Measurements from ENCODE around the gene CEACAM1.
"Not testable (repeated sequence)": the region's sequence is repeated elsewhere in the genome, so short reads cannot be mapped to it uniquely, and the experiment has no call there.

Gene CEACAM1

DNA sequence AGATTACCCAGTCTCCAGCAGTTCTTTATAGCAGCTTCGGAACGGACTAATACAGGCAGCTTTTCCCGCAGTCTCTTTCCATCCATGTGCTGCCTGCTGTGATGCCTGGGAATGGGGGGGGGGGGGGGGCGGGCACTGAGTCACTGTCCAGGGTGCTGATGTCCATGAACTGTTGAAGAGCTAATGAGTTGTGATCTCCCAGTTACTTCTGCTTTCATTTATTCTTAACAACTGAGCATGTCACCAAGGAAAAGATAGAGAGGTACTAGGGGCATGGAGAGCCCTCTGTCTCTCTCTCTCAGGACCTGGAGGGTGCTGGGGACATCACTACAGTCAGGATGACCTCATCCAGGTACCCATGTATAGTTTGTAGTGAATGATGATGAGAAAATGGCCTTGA lies 20.3 kb upstream of the CEACAM1 start:
- no peak for DNase-seq (ENCODE audit: low read depth)

DNA sequence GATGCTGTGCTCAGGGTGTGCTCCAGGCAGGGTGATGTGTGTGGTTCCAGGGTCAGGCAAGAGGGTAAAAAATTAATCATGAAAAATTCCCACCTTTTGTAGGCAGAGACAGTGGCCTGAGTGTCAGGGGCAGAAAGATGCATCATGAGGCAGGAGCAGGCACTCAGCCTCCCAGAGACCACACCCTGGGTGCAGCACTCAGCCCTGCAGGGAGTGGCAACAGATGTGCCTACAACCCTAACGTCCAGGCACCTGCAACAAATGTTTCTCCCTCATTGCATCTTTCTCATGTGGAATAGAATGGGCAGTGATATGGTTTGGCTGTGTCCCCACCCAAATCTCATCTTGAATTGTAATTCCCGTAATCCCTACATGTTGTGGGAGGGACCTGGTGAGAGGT lies 19.6 kb upstream of the CEACAM1 start:
- no peak for DNase-seq (ENCODE audit: low read depth)

DNA sequence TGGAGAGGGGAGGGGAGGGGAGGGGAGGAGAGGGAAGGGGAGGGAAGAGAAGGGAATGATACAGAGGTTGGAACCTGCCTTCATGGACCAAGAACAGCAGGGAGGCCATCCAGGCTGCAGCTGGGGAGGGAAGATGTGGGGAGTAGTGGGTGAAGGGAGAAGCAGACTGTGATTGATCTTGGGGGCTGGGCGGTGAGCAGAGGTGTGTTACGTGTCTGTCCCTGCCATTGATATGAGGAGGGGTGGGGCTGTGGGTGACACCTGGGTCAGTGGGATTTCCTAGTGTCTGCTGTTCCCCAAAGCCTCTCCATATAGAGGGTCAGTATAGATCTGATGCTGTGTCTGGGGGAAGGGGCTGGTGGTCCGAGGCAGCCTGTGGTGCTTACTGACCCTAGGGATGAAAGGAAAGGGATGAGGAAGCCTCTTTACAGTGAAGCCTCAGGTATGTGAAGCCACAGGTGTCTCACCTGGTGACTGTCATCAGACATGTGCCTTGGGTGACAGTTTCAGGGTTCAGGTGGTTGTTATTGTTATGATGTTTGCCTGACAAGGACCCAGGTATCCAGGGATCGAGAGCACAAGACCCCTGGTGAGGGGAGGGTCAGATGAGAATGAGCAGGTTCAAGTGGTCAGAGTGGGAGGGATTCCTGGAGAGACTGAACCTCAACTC lies 18.7 kb upstream of the CEACAM1 start:
- no peak for DNase-seq (ENCODE audit: low read depth)

DNA sequence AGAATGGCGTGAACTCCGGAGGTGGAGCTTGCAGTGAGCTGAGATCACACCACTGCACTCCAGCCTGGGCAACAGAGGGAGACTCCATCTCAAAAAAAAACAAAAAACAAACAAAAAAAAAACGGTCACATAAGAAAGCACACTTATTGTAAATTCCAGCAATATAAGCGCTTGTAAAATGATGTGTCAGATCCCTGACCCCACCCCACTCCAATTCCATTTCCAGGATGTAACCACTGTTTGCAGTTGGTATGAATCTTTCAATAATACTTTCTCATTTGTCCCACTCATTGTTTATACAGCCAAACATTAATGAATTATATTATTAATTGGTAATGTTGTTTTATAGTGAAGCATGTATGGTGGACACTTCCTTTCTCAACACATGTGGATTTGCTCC lies 15.9 kb upstream of the CEACAM1 start:
- DNase-seq (ENCODE audit: low read depth) = no peak

DNA sequence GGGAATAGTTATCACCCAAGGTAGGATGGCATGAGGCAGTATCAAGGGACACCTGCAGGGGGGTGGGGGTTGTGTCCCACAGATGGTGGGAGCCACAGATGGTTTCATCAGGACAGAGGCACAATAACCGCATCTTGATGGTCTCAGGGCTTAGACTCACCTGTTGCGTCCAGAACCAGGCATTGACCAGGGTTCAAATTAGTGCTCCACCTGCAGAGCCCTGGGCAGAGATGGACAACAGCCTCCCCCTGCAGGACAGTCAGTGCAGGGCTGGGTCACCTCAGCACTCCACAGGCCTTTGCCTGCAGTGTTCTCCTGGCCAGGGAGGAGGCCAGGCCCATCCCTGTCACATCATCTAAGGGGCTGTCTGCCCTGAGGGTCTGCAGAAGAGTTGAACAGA lies 14.5 kb upstream of the CEACAM1 start:
- no peak for DNase-seq (ENCODE audit: low read depth)

DNA sequence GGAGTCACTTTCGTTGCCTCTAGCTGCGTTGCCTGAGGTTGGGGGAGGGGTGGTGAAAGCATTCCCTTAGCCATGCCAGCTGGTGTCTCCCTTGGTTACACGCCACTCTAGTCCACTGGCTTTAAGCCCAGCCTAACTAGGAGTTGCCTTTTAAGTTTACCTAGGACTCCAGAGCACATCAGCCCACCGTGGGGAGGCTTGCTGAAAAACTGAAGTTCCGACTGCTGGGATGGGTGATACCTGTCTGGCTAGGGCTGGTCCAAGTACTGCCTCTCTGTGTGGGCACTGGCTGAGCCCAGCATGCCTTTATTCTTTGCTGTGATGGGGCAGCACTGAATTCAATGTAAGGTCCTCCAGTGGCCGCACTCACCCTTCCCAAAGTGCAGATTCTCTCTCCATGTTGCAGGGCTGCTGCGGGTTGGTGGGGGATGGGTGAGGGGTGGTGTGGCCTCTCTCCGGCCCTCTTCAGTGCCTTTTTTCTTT lies 11.8 kb upstream of the CEACAM1 start:
- DNase-seq (ENCODE audit: low read depth) = no peak

DNA sequence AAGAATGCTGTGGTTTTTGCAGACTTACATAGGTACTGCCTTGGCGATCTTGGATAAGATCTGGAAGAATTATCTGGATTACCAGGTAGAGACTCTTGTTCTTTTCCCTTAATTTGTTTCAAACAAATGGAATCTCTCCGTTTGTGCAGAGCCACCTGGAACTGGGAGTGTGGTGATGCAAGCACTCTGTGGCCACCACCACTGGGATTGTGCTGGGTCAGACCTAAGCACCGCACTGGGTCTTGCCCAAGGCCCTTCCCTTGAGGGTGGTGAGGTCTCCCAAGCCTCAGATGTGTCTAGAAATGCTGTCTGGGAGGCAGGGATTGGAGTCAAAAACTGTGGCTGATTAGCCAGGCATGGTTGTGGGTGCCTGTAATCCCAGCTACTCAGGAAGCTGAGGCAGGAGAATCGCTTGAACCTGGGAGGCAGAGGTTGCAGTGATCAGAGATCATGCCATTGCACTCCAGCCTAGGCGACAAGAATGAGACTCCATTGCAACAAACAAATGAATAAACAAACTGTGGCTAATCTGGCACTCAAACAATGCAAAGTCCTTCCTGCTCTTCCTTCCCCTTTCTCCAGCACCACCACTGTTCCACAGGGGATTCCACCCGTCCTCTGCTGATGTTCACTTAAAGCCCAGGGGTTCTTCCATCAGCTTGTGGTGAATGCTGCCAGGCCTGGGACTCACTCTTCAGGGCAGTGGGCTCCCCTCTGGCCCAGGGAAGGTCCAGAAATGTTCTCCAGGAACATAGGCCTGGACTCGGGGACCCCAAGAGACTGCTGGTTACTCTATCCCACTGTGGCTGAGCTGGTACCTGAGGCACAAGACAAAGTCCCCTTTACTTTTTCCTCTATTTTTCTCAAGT lies 10.8 kb upstream of the CEACAM1 start:
- no peak for DNase-seq (ENCODE audit: low read depth)

DNA sequence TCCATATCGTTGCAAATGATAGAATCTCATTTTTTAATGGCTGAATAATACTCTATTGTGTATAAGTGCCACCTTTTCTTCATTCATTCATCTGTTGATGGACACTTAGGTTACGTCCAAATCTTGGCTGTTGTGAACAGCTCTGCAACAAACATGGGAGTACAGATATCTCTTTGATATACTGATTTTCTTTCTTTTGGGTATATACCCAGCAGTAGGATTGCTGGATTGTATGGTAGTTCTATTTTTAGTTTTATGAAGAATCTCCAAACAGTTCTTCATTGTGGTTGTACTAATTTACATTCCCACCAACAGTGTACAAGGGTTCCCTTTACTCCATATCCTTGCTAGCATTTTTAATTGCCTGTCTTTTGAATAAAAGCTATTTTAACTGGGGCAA lies 7.0 kb upstream of the CEACAM1 start:
- not testable (repeated sequence) for DNase-seq (ENCODE audit: low read depth)

DNA sequence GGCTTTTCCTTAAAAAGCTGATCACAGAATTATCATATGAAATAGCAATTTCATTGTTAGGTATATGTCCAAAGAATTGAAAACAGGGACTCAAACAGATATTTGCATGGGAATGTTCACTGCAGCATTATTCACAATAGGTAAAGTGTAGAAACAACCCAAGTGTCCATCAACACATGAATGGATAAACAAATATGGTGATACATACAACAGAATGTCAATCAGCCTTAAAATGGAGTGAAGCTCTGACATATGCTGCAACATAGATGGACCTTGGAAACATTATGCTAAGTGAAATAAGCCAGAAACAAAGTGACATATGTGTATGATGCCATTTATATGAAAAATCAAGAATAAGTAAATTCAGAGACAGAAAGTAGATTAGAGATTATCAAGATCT lies 6.1 kb upstream of the CEACAM1 start:
- no peak for DNase-seq (ENCODE audit: low read depth)

DNA sequence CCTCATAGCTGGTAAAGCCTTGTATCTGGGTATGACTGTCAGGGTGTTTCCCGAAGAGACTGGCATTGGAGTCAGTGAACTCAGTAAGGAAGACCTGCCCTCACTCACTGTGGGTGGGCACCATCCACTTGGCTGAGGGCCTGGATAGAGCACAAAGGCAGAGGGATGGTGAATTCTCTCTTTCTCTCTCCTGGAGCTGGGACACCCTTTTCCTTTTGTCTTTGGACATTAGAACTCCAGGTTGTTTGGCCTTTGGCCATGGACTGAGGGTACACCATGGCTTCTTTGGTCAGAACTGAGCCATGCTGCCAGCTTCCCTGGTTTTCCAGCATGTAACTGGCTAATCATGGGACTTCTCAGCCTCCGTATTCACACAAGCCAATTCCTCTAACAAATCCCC lies 4.6 kb upstream of the CEACAM1 start:
- DNase-seq (ENCODE audit: low read depth) = no peak

DNA sequence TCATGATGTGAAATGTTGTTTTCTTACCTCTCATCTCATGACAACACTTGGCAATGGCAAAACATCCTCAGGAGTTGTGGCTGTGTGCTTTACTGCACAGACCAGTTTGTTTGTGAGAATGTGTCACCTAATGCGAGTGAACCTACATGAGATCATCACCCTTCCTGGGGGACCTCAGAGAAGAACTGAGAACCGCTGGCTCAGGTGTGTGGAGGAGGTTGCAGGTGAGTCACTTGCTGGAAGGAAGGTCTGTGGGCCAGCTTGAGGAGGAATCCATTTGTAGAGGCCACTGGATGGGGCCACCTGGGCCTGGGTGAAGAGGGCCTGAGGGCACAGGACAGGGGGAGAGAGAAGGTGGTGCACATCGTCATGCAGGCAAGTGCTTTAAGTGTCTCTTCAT lies 3.0 kb upstream of the CEACAM1 start:
- DNase-seq (ENCODE audit: low read depth) = no peak

DNA sequence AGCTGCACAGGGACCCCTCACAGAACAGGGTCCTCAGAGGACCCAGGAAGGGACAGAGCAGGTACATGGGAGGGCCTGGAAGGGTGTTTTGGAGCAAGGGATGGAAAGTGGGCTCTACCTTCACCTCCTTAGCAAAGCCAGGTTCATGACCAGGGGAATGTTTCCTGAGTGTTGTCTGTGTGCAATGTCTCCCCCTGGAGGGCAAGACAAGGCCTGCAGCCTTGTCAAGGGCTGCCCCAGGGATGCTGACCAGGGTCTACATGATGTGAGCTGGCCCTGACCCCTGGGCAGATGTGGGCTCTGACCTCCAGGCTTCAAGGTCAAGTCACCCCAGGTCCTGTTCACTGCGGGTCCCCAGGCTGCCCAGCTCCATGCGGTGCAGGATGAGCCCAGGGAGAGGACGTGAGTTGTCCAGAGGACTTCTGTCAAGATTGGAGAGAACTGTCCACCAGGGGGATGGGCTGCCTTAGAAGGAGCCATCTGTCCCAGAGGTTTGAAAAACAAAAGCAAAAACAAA lies 1.0 kb upstream of the CEACAM1 start:
- DNase-seq (ENCODE audit: low read depth) = no peak

DNA sequence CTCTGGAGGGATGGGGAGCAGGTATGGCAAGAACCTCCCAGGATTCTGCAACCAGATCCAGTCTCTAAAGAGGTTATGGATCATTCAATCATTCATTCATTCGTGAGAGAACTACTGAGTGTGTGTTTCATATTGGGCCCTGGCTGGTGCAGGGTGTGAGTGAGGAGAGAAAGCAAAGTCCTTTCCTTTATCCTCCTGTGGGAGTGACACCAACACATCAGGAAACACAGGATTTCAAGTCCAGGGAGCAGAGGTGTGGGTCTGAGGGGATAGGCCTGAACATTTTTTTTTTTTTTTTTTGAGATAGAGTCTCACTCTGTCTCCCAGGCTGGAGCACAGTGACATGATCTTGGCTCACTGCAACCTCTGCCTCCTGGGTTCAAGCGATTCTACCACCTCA lies 3.3 kb downstream of the CEACAM1 start:
- no peak for DNase-seq (ENCODE audit: low read depth)

DNA sequence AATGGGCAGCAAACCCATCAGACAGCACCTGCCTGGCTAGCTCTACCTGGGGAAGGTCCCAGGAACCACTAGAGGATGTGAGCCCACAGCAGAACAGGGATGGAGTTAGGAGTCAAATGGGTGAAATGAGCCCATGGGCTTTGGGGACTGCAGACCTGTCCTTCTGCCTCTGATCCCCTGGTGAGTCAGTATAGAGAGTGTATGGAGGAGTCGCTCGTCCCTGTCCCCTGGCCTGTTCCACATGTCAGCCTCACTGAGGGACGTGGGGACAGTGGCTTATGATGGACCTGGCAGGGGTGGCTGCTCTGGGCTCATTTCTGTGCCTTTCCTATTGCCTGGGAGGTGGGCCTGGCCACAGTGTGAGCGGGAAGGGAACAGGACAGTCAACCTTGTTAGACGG lies 4.0 kb downstream of the CEACAM1 start:
- DNase-seq (ENCODE audit: low read depth) = no peak

DNA sequence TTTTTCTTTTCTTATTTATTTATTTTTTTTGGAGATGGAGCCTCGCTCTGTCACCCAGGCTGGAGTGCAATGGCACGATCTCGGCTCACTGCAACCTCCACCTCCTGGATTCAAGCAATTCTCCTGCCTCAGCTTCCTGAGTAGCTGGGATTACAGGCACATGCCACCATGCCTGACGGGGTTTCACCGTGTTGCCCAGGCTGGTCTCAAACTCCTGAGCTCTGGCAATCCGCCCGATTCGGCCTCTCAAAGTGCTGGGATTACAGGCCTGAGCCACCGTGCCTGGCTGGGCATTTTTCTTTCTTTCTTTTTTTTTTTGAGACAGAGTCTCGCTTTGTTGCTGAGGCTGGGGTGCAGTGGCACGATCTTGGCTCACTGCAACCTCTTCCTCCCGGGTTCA lies 6.0 kb downstream of the CEACAM1 start:
- not testable (repeated sequence) for DNase-seq (ENCODE audit: low read depth)

DNA sequence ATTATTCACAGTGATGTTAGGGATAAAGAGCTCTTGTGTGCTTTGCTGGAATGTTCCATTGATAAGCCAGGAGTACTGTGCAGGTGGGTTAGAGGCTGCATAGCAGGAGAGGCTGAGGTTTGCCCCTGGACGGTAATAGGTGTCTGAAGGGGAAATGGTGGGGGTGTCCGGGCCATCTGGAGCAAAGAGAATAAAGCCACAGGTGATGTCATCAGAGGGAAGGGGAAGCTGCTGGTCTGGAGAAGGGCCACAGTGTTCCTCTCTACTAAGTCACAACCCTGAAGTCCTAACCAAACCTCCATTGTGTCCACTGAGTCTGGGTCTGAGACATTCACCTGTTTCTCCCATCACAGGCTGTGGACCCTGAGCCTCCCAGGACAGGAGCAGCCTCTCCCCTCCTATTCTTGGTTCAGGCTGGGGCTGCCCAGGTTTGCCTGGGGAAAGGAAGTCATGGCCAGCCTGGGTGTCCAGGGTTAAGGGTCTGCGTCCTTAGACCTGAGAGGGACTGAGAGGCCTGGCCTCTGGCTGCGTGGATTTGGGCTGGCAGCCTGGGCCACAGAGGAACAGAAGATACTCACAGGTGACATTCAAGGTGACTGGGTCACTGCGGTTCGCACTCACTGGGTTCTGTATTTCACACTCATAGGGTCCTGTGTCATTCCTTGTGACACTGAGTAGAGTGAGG lies 6.8 kb downstream of the CEACAM1 start:
- DNase-seq (ENCODE audit: low read depth) = no peak

DNA sequence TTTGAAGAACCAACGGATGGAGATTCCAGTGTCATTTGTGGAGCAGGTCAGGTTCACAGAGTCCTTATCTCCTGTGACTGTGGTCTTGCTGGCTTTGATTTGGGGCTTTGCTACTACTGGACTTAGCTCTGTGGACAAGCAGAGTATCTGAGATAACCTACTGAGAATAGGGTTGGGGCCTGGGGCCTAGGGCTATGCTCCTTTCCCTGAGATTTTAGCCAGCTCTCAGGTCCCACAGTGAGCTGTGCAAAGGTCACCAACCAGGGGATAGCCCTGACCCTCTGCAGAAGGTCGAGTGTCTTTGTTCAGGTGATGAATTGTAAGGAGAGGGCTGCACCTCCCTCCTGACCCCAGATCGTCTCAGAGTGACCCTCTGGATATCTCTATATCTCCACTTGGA lies 9.2 kb downstream of the CEACAM1 start:
- no peak for DNase-seq (ENCODE audit: low read depth)

DNA sequence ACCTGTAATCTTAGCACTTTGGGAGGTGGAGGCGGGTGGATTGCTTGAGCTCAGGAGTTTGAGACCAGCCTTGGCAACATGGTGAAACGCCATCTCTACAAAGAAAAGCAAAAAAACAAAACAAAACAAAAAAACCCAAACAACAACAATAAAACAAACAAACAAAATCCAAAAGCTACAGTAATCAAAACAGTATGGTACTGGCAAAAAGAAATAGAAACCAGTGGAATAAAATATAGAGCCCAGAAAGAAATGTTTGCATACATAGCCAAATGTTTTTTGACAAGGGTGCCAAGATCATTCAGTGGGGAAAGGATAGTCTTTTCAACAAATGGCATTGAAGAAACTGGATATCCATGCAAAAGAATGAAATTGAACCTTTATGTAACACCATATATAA lies 11.5 kb downstream of the CEACAM1 start:
- DNase-seq (ENCODE audit: low read depth) = no peak

DNA sequence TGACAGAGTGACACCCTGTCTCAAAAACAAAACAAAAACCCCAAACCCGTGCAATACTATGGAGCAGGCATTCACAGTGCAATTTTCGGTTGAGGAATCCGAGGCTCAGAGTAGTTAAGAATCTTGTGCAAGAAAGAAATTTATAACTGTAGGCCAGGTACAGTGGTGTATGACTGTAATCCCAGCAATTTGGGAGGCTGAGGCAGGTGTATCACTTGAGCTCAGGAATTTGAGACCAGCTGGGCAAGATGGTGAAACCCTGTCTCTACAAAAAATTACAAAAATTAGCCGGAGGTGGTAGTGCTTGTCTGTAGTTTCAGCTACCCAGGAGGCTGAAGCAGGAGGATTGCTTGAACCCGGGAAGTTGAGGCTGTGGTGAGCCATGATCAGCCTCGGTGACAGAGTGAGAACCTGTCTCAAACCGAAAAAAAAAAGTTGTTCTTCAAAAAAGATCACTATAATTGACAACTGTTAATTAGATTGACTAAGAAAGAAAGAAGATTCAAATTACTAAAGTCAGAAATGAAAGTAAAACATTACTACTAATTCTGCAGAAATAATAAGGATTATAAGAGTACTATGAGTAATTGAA lies 12.9 kb downstream of the CEACAM1 start:
- no peak for DNase-seq (ENCODE audit: low read depth)

DNA sequence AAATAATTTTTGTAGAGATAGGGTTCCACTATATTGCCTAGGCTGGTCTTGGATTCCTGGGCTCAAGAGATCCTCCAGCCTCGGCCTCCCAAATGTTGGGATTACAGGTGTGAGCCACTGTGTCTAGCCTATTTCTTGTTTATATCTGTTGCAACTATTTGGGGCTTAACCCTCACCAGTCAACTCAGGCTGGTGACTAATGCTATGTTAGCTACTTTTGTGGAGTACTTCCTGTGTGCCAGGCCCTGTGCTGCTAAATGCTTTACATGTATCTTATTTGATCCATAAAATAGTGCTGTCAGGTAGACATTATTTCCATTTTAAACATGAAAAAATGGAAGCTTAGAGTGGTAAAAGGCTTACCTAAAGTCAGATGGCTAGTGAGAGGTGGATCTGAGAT lies 13.8 kb downstream of the CEACAM1 start:
- no peak for DNase-seq (ENCODE audit: low read depth)

DNA sequence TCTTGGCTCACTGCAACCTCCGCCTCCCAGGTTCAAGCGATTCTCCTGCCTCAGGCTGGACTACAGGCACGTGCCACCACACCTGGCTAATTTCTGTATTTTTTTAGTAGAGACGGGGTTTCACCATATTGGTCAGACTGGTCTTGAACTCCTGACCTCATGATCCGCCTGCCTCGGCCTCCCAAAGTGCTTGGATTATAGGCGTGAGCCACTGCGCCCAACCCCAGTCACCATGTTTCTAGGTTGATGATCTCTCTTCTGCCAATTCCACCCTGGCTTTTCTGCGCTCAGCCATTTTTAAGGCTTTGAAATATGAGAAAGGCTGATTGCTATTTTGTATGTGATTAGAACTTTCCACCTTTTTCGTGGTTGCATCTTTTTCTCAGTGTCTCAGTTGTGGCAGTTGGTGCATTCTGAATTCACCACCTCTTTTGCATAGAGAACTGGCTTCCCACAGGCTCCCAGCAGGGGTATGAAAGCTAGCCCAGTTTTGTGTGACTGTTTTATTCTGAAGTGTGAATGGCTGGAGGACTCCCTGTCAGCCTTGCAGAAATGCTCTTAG lies 15.5 kb downstream of the CEACAM1 start:
- DNase-seq (ENCODE audit: low read depth) = no peak

DNA sequence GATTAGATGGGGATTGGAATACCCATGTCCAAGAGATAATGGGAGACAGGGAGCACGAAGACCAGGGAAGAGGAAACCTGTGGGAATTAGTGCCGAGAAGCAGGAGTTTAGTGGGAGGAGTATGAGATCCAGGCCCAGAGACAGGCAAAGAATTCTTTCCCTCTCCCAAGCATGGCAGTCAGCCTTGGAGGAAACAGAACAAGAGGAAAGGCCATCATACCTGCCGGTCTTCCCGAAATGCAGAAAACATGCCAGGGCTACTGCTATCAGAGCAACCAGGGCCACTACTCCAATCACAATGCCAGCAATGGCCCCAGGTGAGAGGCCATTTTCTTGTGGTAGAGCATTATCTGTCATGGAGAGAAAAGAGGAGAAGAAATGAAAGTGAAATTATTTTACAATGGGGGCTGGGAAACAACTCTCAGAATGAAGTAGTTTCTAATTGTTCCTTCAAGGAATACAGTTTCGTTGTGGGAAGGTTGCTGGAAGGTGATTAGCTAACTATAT lies 16.1 kb downstream of the CEACAM1 start:
- no peak for DNase-seq (ENCODE audit: low read depth)
